NOMO-1 treated with dmso at 0.1 percent for 144 hours (cell line): Measurements from ENCODE around the gene METTL21C.

Experiments
- DNase-seq: peaks from one replicate; lab custom pipeline; 2025; ENCODE audit not compliant: unreplicated experiment; lab: John Stamatoyannopoulos, UW

The METTL21C gene

DNA sequence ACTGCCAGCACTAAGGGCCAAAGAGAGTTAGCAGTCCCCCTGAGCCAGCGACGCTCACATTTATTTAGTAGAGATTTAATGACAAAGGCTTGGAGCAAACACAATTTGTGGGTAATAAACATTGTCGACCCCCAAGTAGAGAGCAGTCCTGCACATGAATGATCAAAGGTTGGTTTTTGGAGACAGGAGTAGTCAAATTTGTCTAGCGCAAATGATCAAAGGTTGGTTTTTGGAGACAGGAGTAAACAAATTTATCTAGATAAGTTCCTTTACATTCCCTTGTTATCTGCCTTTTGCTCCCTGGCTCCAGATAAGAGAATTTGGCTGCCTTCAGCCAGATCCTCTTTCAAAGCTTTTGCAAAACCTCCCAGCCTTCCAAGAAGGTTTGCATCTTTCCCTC, 26.9 kb downstream of the METTL21C start:
- DNase-seq: no peak

DNA sequence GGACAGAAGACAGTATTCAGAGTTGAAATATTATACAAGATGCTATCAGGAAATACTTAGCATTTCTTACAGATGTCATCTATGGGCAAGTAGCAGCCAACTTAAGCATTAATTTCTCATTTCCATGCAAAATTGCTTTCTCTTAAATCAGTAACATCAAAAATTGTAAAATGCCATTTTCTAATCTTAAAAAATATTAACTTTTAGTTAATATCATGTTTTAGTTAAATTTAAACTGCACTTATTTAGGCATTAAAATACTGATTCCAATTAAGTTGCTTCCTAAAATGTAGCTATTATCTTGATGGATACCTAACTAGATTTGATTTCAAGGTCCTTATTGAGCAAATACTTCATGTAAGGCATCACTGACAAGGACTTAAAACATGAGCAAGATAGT, 27.8 kb downstream of the METTL21C start:
- DNase-seq: no peak

DNA sequence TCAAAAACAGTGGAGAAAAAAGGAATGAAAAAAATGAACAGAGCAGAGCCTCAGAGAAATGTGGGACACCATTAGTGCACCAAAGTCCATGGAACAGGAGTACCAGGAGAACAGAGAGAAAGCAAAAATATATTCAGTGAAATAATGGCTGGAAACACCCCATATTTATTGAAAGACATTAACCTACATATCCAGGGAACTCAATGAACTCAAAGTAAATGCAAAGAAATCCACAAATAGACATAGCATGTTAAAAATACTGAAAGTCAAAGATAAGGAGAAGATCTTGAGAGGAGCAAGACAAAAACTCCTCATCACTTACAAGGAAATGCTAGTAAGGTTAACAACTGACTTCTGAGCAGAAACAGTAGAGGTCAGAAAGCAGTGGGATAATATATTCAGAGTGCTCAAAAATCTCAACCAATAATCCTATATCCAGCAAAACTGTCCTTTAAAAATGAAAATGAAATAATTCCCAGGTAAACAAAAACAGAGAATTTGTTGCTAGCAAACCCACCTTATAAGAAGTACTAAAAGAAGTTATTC, 35.6 kb downstream of the METTL21C start:
- no peak for DNase-seq

DNA sequence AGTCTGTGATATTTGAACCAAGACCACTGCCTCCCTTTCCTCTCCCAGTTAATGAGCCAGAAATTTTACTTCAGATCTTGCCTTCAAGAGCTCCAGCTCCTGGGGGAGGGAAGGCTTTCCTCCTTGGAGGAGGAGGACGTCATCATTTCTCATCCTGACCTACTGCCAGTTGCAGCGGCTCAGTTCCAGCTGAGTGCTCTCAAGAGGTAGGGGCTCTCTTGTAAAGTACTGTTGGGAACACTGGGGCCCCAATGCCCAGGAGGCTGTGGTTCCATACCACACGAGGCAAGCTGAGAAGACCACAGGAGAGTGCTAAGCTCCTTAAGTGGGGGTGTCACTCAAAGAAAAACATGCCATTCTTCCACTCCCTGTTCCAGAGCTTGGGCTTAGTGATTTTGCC, 36.2 kb downstream of the METTL21C start:
- DNase-seq: no peak

- DNase-seq: no peak
Measured at GRCh38 chr13:102657630-102658029, 37.2 kb downstream of the METTL21C start.

DNA sequence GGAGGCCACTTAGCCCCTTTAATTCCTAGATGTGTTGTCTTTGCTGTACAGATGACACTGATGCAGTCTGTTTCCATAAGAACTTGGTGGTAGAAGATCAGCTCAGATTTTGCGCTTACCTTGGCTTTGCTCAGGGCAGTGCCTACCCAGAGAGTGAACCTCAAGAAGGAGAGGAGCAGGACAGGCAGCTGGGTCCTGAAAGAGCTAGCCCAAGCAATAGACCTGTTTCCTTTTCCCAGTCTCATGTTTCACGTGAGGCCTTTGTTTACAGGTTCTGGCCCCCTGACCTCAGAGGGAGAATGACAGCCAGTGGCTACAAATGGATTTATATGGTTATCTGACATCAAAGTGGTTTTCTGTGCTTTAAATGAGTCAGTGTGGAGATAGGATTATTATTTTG, 40.1 kb downstream of the METTL21C start:
- DNase-seq: no peak

DNA sequence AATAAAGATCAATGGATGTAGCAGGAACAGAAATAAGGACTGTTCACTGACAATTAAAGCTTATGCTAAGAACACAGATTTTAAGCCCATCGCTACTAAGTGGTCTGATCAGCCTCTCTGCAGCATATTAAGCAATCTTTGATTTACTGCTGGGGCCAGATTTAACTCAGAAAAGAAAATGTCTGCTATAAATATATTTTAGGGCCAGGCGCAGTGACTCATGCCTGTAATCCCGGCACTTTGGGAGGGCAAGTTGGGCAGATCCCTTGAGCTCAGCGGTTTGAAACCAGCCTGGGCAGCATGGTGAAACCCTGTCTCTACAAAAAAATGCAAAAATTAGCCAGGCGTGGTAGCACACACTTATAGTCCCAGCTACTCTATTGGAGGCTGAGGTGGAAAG, 43.0 kb downstream of the METTL21C start:
- peak; percentile 73 for DNase-seq

- no peak for DNase-seq
Measured at GRCh38 chr13:102651392-102651791, 43.5 kb downstream of the METTL21C start.

GRCh38 chr13:102650444-102650843, 44.4 kb downstream of the METTL21C start:
- DNase-seq: no peak

DNA sequence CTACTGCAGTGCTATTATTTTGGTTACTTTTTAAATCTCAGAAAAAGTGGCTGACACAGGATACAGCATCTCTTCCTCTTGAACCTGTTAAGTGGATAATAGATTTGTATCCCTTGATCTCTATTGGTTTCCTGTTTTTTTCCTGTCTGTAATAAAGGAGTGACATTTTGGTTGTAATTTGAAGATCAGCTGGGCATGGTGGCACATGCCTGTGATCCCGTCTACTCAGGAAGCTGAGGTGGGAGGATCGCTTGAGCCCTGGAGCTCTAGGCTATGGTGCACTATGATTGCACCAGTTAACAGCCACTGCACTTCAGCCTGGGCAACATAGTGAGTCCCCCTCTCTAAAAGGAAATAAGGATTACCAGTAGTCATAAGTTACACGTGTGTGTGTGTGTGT, 46.8 kb downstream of the METTL21C start:
- no peak for DNase-seq

- DNase-seq: no peak
Measured at GRCh38 chr13:102645701-102646100, 49.1 kb downstream of the METTL21C start.

DNA sequence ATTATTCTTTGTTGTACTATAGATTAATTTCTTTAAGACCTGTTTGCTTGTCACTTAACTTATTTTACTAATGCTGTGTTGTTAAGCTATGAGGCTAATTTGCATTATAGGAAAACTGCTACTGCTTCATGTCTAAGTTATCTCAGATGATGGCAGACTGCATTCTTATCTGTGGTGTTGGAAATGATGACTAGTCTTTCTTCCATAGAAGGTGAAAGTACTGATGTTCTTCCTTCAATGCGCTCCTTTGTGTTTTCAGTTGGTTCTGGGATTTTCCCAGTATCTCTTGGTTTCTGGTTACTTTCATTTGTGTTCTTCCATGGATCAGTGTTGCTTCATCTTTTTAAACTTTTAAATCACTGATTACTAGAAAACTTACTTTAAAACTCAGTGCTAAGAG, 51.2 kb downstream of the METTL21C start:
- DNase-seq: no peak

DNA sequence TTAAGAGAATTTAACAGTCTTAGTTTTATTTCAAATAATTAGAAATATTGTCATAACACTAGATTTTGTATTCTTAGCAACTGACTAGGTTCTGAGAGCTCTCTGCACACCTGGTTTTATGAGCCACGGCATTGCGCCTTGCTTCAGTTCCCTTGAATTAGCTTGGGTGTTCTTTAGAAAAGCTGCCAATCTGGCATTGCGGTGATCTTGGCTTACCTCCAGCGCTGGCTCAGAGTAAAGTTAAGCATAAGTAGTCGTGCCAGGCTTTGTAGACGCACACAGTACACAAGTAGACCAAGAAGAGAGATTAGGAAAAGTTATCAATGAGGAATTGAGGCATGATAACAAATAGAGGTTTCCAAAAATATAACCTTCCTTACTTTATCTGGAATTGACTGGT, 52.4 kb downstream of the METTL21C start:
- DNase-seq: no peak

GRCh38 chr13:102642029-102642428, 52.8 kb downstream of the METTL21C start:
- no peak for DNase-seq

- no peak for DNase-seq
Measured at GRCh38 chr13:102638741-102639140, 56.1 kb downstream of the METTL21C start.
